ENCODE data around the gene NFKB2.

GRCh38 chr10:102401342-102401654 lies 5.8 kb downstream of the NFKB2 start:
- TF ChIP-seq, protein P1, sequence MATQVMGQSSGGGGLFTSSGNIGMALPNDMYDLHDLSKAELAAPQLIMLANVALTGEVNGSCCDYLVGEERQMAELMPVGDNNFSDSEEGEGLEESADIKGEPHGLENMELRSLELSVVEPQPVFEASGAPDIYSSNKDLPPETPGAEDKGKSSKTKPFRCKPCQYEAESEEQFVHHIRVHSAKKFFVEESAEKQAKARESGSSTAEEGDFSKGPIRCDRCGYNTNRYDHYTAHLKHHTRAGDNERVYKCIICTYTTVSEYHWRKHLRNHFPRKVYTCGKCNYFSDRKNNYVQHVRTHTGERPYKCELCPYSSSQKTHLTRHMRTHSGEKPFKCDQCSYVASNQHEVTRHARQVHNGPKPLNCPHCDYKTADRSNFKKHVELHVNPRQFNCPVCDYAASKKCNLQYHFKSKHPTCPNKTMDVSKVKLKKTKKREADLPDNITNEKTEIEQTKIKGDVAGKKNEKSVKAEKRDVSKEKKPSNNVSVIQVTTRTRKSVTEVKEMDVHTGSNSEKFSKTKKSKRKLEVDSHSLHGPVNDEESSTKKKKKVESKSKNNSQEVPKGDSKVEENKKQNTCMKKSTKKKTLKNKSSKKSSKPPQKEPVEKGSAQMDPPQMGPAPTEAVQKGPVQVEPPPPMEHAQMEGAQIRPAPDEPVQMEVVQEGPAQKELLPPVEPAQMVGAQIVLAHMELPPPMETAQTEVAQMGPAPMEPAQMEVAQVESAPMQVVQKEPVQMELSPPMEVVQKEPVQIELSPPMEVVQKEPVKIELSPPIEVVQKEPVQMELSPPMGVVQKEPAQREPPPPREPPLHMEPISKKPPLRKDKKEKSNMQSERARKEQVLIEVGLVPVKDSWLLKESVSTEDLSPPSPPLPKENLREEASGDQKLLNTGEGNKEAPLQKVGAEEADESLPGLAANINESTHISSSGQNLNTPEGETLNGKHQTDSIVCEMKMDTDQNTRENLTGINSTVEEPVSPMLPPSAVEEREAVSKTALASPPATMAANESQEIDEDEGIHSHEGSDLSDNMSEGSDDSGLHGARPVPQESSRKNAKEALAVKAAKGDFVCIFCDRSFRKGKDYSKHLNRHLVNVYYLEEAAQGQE (IDR thresholded peaks at IDR 0.05; ENCODE audit: borderline replicate concordance): no peak
- TF ChIP-seq, protein P2, sequence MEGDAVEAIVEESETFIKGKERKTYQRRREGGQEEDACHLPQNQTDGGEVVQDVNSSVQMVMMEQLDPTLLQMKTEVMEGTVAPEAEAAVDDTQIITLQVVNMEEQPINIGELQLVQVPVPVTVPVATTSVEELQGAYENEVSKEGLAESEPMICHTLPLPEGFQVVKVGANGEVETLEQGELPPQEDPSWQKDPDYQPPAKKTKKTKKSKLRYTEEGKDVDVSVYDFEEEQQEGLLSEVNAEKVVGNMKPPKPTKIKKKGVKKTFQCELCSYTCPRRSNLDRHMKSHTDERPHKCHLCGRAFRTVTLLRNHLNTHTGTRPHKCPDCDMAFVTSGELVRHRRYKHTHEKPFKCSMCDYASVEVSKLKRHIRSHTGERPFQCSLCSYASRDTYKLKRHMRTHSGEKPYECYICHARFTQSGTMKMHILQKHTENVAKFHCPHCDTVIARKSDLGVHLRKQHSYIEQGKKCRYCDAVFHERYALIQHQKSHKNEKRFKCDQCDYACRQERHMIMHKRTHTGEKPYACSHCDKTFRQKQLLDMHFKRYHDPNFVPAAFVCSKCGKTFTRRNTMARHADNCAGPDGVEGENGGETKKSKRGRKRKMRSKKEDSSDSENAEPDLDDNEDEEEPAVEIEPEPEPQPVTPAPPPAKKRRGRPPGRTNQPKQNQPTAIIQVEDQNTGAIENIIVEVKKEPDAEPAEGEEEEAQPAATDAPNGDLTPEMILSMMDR (IDR thresholded peaks at IDR 0.05; ENCODE audit: poor library complexity, severe bottlenecking): no peak
- no peak for TF ChIP-seq POLR2AphosphoS5 (IDR thresholded peaks at IDR 0.05)
- TF ChIP-seq MXI1 (conservative IDR thresholded peaks at IDR 0.05; ENCODE audit: poor library complexity, severe bottlenecking): no peak
- TF ChIP-seq EP300 (conservative IDR thresholded peaks at IDR 0.05; ENCODE audit: poor library complexity, severe bottlenecking): no peak
- TF ChIP-seq TAF1 (IDR thresholded peaks at IDR 0.05; ENCODE audit: low read depth): no peak
- no peak for TF ChIP-seq SMC3 (conservative IDR thresholded peaks at IDR 0.05; ENCODE audit: poor library complexity)
- TF ChIP-seq RAD21 (conservative IDR thresholded peaks at IDR 0.05): no peak
